Right lobe of liver (tissue), 4 donors: Measurements from ENCODE around the gene CCDC137.

Experiments
- CTCF ChIP-seq, 4 donors: fragments of 200-600 bp in 3 of 4; fragments of 450-650 bp in 1 of 4; IDR thresholded peaks; one replicate each; pipeline versions ENCODE4 v1.5.1 to v1.8.0; 2016 to 2022; ENCODE audit warnings: antibody characterized with exemption in 4 of 4, mild to moderate bottlenecking in 2 of 4
- POLR2A ChIP-seq: fragments of 450-650 bp; IDR thresholded peaks from one replicate; pipeline ENCODE4 v1.6.1; 2017; ENCODE audit warnings: antibody characterized with exemption, mild to moderate bottlenecking
- donor health status: DM: no; HTN: no; CAD: no.
- donor health status: DM: no; HTN: no; CAD: no.
- donor health status: DM: no; HTN: yes; CAD: no.

GRCh38 chr17:81700353-81701287 is 34.1 kb downstream of the CCDC137 start:
- TF ChIP-seq CTCF (IDR thresholded peaks at IDR 0.05) (no peak), POLR2A (no peak)
